Colon (tissue), 2 donors: ENCODE data around the gene G6PC3.
"Not testable (repeated sequence)": the region's sequence is repeated elsewhere in the genome, so short reads cannot be mapped to it uniquely, and the experiment has no call there.

ENCODE experiments used
- FAIRE-seq: peaks from 2 replicates; lab custom pipeline; 2012; peaks lifted over from hg19 to GRCh38; lab: Jason Lieb, UNC
- donor health status: control.
- donor health status: control.

Gene G6PC3

DNA sequence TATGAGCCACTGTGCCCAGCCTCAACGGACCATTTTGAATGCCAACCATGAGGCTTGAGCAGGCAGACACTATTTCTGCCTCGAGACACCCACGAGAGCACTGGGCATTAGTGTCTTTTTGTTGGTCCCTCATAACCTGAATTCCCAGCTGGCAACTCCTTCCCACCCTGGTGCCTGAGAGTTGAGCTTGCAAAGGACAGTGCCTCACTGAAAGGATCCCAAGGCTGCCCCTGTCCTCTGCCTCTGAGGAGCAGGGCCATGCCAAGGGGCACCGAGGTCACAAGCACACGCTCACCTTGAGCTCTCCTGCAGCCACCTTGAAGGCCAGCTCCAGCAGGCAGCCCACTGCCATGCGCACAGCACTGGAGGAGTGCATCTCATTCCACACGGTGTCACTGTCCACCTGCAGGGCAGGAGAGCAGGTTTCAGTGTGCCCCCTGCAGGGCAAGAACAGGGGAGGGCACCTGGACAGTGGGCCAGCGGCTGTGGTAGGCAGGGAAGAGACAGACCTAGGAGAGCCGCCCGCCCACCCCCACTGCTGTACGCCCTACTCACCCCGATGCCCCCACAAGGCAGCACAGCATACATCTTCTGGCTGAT is 12.8 kb downstream of the G6PC3 start:
- no peak for FAIRE-seq

DNA sequence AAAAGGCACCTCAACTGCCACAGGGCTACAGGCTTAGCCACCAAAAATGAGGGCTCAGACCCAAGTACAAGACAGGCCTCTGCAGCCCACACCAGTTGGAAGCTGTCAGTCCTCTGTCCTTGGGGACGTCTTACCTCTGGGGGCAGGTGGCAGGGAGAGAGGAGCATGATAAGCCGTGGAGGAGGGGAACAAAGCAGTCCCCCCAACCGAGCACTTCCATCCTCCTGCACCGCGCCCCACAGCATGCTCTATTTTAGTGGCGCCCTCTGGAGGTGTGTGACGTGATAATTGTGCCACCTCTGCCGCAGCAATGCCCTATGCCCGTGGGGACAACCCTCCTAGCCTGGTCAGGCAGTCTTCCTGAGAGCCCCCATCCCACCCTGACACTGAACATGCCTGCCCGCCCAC is 13.6 kb downstream of the G6PC3 start:
- FAIRE-seq: no peak

DNA sequence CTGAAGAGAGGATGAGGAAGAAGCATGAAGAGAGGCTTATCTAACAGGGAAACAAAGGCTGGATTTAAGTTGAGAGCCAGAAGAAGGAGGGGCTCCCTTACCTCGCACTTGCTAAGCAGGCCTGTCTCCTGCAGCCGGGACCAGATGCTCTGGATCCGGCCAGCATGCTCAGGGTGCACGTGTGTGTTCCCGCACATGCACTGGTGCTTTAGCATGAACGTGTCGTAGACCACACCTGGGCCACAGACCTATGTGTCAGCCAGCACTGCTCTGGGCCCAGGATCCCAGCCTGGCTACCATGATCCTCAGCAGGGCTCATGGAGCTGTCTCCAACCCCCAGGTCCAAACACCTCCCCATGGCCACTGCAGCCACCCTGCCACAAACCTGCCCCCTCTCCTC is 14.4 kb downstream of the G6PC3 start:
- no peak for FAIRE-seq

DNA sequence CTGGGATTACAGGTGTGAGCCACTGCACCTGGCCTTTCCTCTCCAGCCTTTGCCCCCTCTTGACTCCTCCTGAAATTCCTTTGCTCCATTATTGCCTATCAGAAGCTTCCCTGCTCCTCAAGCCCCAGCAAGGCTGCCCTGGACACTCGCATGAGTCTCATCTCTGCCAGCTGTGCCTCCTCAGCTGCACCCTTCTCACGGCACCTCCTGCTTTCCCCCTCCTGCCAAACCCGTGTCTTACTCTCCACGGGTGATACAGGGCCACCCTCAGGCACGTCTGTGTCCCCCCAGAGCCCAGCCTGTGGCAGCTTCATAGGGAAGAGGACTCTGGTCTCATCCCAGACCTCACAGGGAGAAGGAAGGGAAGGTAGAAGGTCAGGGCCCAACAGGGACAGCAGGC is 15.4 kb downstream of the G6PC3 start:
- FAIRE-seq: no peak

DNA sequence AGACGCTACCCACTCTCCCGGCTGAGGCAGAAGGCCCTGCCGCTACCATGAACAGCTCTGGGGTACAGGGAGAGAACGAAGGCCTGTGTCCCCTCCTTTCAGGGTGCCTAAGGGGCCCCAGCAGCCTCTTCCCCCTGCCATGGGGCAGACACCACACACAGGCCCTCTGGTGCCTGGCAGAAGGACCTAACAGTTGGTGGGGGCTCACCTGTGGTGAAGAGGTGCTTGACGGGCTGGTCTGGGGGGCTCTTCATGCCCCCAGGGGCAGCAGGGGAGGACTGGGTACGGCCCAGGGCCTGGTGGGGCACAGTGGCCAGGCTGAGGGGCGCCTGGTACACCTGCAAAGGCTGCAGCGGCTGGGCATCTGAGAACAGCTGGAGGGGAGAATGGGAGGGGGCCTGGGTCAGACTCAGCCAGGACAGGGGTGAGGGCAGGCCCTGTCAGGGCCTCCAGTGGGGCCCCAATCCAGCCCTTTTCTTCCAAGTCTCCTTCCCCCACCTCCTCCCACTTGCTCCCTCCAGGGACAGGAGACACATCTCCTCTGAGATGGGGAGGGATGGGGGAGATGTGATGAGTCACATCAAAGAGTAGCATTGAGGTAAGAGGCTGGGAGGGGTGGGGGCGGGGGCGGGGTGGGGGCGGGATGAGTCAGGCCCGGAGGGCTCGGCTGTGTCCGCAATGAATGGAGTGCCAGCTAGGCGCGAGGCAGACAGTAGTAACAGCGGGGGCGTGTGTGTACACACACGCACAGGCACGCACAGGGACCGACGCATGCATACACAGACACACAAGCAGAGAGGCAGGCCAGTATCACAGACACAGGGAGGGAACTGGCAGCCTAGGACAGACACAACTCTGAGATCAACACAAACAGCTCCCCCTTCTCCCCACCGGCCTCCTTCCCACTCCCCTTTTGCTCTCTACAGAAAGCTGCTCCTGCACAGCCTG is 16.1 kb downstream of the G6PC3 start:
- FAIRE-seq: no peak

DNA sequence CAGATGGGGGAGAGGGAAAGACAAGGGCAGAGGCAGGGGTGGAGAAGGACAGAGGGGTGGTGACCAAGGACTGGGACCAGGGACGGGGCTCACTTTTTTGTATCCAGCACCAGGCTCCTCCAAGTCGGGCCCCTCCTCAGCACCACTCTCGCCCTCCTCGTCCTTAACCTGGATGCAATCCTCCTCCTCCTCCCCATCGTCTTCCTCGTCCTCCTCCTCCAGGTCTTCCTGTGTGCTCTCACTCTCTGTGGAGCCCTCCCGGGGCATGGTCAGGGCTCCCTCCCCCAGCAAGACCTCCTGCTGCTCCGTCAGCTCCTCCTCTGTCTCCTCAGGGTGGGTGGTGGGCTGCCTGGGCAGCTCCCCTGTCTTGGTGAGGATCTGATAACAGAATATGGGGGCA is 16.8 kb downstream of the G6PC3 start:
- FAIRE-seq: no peak

DNA sequence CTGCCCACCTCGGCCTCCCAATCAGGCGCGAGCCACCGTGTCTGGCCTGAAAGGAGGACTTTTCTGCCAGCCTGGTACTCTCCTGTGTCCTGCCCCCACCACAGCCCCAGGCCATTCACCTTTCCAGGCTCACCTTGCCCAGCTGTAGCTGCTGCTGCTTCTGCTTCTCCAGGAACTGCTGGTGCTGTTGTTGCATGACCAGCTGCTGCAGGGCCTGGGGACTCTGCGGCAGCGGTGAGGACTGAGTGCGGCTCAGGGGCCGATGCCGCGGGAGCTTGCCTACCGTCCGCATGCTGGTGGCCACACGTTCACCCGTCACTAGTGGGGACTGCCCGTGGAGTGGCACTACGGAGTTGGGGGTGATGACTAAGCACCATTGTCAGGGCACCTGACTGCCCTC is 17.7 kb downstream of the G6PC3 start:
- FAIRE-seq: no peak

DNA sequence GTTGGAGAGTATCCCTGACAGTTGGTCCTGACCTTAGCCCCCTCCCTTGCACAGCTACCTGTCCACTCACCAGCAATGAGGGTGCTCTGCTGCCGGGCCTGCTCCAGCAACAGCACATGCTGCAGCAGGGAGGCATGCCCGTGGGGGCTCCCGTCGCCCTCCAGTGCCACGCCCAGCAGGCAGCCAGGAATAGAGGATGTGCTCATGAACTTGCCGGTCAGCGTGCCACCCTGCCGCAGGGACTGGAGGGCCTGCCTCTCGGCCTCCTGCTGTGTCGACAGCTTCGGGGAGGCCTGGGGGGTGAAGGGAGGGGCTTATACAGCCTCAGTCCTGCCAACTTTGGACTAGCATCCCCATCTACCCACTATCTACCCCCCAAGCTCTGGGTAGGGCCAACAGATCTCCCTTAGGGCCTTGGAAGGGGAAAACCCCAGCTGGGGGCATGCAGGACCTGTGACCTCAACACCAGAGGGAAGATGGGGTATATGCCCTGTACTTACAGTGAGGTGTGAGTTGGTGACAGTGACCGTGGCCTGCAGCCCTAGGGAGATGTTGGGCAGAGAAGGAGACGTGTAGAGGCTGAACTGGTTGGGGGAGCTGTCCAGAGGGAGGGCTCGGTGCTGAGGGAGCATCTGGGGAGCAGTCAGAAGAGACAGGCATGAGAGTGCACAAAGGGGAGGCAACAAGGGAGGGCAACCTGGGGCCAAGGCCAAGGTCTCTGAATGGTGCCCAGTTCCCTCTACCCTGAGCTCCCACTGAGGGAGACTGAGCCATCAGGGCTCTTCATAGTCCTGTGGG is 20.9 kb downstream of the G6PC3 start:
- FAIRE-seq: no peak

DNA sequence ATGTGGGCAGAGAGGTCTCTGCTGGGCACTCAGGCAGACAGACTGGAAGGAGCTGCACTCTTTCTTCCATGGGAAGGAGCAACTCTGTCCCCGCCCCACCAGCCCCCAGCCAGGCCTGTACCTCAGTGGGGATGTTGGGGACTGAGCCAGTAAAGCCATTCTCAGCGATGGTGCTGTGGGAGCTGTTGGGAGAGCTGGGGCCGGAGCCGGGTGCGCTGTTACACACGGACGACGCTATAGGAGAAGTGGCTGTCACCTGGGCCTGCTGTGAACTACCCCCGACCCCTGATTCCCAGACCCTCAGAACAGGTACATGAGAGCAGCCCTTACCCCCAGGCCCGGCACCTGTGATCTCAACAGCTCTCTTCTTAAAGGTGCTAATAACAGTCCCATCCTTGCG is 21.5 kb downstream of the G6PC3 start:
- no peak for FAIRE-seq

DNA sequence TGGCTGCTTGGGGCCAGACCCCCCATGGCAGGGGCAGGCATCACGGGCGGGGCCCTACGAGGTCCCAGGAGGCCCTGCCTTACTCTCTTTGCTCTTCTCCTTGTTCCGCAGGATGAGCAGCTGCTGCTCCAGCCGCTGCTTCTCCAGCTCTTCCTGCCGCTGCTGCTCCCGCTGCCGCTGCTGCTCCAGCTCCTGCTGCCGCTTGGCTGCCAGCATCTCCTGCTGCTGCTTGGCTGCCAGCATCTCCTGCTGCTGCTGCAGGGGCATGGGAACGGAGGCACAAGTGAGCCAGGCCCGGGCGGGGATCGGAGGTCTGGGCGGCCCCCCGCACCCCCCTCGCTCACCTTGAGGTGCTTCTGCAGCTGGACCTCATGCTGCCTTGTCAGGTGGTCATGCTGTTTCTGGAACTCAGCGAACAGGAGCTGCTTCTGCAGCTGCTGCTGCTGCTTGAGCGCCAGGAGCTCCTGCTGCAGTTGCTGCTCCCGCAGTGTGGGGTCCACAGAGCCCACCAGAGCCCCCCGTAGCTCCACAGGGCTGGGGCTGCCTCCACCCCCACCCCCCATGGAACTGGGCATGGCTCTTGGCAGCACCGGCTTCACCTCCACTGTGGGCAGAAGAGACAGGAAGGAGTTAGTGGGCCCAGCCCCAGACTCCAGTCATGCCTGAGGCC is 22.8 kb downstream of the G6PC3 start:
- no peak for FAIRE-seq

DNA sequence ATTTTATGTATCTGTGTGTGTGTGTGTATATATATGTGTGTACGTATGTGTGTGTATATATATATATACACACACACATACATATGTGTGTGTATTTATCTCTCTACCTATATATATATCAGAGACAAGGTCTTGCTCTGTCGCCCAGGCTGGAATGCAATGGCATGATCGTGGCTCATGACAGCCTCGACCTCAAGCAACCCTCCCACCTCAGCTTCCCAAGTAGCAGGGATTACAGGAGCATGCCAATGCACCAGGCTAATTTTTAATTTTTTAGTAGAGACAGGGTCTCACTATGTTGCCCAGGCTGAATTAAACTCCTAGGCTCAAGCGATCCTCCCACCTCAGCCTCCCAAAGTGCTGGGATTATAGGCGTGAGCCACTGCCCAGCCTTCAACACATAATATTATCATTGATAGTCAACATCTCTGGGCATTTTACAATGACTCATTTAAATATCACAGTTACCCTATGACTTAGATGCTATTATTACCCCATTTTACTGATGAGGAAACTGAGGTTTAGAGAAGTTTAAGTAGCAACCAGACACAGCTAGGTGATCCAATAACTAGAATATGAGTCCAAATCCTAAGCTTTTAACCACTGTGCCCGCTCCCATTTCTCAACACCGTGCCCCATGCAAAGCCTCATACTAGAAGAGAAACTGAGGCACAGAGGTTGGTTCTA is 24.3 kb downstream of the G6PC3 start:
- FAIRE-seq: no peak

DNA sequence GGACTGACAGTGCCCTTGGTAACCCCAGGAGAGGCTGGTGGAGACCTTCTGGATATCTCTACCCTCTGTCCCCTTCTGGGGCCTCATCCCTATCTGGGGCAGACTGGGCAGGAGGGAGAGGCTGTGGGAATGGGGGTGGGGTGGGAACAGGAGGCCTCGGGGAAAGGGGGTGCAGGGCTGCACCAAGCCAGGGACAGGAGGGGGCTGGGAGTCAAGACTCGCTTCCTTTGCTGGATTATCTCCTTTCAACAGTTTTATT is 24.8 kb downstream of the G6PC3 start:
- FAIRE-seq: no peak

DNA sequence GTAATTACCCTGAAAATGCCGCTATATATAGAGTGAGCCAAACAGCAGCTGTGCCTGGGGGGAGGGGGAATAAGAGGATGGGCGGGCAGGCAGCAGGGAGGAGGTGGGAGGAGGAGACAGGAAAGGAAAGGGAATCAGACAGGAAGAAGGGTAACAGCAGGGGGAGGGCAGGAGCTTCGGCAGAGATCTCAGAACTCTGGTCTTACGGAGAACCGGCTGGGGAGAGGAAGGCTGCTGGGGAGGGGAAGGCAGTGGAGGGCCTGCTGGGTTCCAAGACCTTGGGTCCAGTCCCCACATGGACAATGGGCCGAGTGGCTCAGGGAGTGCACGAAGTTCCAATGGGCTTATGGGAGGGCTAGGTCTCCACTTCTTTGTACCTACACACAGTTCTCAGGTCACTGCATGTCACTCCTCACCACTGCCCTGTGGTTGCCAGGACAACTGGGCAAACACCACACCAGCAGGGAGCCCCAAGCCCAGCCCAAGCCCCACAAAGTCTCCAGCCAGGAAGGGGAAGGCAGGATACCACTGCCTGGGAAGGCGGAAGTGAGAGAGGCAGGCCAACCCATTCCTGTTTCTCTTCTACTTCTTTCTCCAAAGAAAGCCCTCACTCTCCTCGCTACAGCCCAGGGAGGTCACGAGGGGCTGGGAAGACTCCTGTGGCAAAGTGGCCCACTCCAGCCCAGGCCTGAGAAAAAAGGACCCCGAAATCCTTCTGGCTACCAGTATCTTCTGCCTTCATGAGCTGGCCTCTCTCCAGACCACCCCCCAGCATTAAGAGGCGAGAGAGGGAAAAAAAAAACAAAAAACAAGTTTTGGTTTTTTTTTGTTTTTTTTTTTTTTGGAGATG is 25.3 kb downstream of the G6PC3 start:
- no peak for FAIRE-seq

DNA sequence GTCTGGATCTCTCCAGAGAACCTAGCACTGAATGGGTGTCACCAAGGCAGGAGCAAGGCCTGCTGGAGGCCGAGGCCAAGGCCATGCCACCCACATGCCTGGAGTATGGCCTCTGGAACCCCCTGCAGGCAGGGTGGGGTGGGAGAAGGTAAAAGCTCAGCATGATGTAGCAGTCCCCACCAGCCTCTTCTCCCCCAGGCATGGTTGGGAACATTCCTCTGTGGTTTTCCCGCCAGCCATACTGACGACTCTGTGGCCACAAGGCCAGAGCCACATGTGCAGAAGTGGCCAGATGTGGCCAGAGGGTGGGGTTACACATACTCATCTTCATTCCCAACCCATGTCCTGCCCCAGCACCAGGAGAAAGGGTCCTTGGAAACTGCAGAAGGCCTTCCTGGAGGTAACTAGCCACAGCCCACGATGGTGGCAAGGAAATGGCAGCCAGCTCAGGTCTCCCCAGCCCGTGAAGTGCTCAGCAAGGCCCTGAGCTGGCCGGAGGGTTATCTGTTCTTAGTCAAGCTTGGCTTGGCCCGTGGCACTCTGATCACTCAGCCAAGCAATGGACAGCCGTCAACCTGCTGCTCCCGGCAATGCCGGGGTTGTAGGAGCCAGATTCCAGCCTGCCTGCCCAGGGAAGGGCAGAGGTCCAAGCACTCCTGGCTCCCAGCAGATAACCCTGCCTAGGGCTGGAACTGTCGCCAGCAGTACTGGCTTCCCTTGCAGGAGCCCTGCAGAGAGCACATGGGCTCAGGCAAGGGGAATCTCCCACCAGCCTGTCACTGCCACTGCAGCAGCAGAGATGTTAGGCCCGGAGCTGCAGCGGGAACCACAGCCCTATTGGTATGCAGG is 26.8 kb downstream of the G6PC3 start:
- FAIRE-seq: no peak

DNA sequence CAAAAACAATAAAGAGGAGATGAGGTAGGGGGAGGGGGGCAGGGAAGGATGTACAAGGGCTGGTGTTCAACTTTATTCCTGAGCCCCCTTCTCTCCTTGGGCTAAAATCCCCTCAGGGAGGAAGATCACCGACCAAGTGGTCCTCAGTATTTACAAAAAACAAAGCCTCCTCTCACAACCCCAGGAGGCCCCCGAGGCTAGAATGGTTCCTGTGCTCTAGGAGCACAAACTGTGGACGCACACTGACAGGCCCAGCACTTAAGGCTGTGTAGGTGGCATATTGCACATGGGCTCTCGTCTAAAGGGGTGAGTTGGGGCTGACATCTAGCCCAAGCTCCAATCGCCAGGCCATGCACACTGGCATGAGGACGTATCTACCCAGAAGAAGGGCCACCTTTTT is 31.3 kb downstream of the G6PC3 start:
- FAIRE-seq: not testable (repeated sequence)

DNA sequence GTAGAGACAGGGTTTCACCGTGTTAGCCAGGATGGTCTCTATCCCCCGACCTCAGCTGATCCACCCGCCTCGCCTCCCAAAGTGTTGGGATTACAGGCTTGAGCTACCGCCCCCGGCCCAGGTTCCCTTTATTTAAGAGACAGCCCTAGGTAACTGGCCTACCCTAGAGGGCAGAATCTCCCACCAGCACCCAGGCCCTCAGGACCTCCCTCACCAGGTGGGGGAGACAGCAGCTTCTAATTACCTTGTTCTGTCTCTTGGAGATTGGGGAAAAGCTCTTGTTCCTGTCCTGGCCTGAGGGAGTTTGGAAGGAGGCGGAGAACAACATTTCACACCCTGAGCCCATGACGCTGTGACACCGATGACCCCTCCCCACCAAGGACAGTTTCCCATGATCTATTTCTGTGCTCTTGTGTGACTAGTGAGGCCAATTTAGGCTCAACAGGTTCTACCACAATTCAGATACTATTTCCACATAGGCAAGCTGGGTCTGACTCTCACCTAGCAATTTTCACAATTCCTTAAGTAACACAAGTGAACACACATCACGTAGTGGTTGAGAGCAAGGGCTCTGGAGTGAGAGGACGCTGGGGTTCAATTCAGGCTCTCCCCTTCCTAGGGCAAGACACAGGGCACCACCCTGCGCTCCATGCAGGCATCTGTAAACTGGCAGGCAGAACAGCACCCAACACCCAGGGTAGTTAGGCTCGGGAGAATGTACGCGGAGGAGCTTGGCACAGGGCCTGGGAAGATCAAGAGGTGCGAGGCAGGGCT is 32.5 kb downstream of the G6PC3 start:
- no peak for FAIRE-seq

DNA sequence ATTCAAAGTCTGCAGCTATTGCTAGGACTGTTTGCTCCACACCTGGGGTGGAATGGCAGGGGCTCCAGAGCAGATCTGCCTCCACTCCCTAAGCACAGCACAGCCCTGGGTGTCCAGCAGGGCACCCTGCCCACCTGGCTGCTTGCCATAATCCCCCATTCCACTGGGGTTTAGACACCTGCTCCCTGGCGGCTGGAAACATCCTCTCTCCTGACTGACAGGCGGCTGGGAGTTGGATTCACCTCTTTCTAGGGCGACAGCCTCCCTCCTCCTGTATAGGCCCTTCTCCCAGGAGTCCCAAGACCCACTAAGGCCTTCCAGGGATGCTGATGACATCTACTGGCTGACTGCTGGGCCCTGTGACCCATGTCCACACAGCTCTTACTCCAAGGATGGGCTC is 34.9 kb downstream of the G6PC3 start:
- FAIRE-seq: no peak

DNA sequence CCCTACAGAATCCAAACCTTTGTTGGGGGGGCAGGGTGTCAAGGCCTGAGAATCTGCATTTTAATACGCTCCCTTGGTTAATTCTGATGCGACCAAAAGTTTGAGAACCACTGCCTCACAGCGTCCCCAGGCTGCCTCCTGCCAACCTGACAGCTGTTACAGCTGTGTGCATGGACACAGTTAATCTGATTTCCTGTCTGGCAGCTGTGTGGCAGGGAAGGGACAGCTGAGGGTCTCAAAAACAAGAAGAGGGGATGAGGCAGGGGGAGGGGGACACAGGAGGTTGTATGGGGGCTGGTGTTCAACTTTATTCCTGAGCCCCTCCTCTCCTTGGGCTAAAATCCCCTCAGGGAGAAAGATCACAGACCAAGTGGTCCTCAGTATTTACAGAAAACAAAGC is 35.4 kb downstream of the G6PC3 start:
- no peak for FAIRE-seq

DNA sequence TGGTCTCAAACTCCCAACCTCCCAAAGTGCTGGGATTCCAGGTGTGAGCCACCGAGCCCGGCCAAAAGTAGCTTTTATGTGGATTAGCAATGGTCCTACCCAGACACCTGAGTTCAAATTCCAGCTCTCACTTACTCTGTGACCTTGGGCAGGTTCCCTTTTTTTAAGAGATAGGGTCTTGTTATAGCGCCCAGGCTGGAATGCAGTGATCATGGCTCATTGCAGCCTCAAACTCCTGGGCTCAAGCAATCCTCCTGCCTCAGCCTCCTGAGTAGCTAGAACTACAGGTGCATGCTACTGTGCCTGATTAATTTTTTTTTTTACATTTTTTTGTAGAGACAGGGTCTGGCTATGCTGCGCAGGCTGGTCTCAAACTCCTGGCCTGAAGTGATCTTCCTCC is 36.3 kb downstream of the G6PC3 start:
- no peak for FAIRE-seq
